ENCODE data around the gene MAT2B.

Gene MAT2B

GRCh38 chr5:163505368-163506094 lies at the start of gene MAT2B:
MAT2B (plus strand) TSS chr5:163505619; CDS start chr5:163505687, 68 bp downstream.
- DNase-seq (ENCODE audit: low read depth in 2 of 2), result peak; percentile 93 to 95
- H3K4me3 ChIP-seq (replicated peaks in 1 of 2; ENCODE audit: low read depth in 2 of 2, low read length in 2 of 2), result peak within 1 kb of the TSS; percentile 68 to 69
- peak; percentile 35 for TF ChIP-seq CTCF (IDR thresholded peaks at IDR 0.05; ENCODE audit: low read depth, low read length)

- no peak for TF ChIP-seq CTCF (IDR thresholded peaks at IDR 0.05; ENCODE audit: low read depth, low read length)
- H3K4me3 ChIP-seq (replicated peaks in 1 of 2; ENCODE audit: low read depth in 2 of 2, low read length in 2 of 2), result no peak overlapping the region
- DNase-seq (ENCODE audit: low read depth in 2 of 2), result peak in 1 of 2 donors; percentile 10
Observed at GRCh38 chr5:163456029-163456589, 49.3 kb upstream of the MAT2B start.

- DNase-seq (ENCODE audit: low read depth in 2 of 2), result no peak
- no peak for TF ChIP-seq CTCF (IDR thresholded peaks at IDR 0.05; ENCODE audit: low read depth, low read length)
- no peak overlapping the region for H3K4me3 ChIP-seq (replicated peaks in 1 of 2; ENCODE audit: low read depth in 2 of 2, low read length in 2 of 2)
Observed at GRCh38 chr5:163456840-163457239, 48.6 kb upstream of the MAT2B start.

GRCh38 chr5:163458778-163459385 lies 46.5 kb upstream of the MAT2B start:
- TF ChIP-seq CTCF (IDR thresholded peaks at IDR 0.05; ENCODE audit: low read depth, low read length), result no peak
- DNase-seq (ENCODE audit: low read depth in 2 of 2), result no peak

GRCh38 chr5:163459462-163459818 lies 46.0 kb upstream of the MAT2B start:
- no peak for DNase-seq (ENCODE audit: low read depth in 2 of 2)
- H3K4me3 ChIP-seq (replicated peaks in 1 of 2; ENCODE audit: low read depth in 2 of 2, low read length in 2 of 2), result peak overlapping the region; percentile 74 to 80
- no peak for TF ChIP-seq CTCF (IDR thresholded peaks at IDR 0.05; ENCODE audit: low read depth, low read length)

More at GRCh38 chr5:163458778-163459385, 46.5 kb upstream of the MAT2B start:
- peak overlapping the region; percentile 74 to 80 for H3K4me3 ChIP-seq (replicated peaks in 1 of 2; ENCODE audit: low read depth in 2 of 2, low read length in 2 of 2)

- peak; percentile 21 for TF ChIP-seq CTCF (IDR thresholded peaks at IDR 0.05; ENCODE audit: low read depth, low read length)
- peak; percentile 99 for DNase-seq (ENCODE audit: low read depth in 2 of 2)
- H3K4me3 ChIP-seq (replicated peaks in 1 of 2; ENCODE audit: low read depth in 2 of 2, low read length in 2 of 2), result peak within 1 kb of the TSS; percentile 74 to 80
Observed at GRCh38 chr5:163459819-163460561, 45.4 kb upstream of the MAT2B start, which contains the start of gene NUDCD2. NUDCD2 (minus strand) TSS chr5:163460102; CDS start chr5:163460050, 52 bp downstream.

Measured in cardiac fibroblast (primary cell).